HCT116 (cell line): Measurements from ENCODE around the gene PAX7. TPM values are rescaled to one million over a fixed set of nuclear protein-coding genes. Genes with fewer than 3 reads are reported as not detected.

Experiments used
- ATAC-seq: fragments of 200-7000 bp; cut with Tn5 transposase; 2 replicates; pipeline ENCODE4 v1.9.1; 2020; ENCODE audit warnings: mild to moderate bottlenecking, moderate library complexity
- BruUV-seq: library from RNA; stranded (reverse); fragments of 400-500 nt; replicated peaks from 2 replicates; lab custom pipeline; 2021; lab: Mats Ljungman, UMichigan
- CTCF ChIA-PET: fragments of 300-600 bp; sonication (Branson Sonifier 250); formaldehyde crosslinking; loops from one replicate; lab custom pipeline; 2021; ENCODE audit warnings: antibody characterized with exemption; lab: Charles Lee
- POLR2A ChIA-PET: fragments of 300-600, 350-600 bp; sonication (Branson Sonifier 250); formaldehyde crosslinking; loops from one replicate; lab custom pipeline; 2021; ENCODE audit warnings: antibody characterized with exemption; lab: Charles Lee
- RAD21 ChIA-PET, 2 experiments: fragments of 300-600 bp; sonication (Branson Sonifier 250); formaldehyde crosslinking; loops; one replicate each; lab custom pipeline; 2023; ENCODE audit warnings: low total read pairs in 2 of 2; ENCODE audit not compliant: uncharacterized antibody in 2 of 2, unreplicated experiment in 2 of 2, low non-redundant PET in 1 of 2; lab: Charles Lee
- DNase-seq: peaks from one replicate; pipeline ENCODE4 v3.0.0-alpha.2; 2010; ENCODE audit warnings: low read depth, low spot score
- H2AFZ ChIP-seq: fragments of 200-600 bp; shearing (Covaris generic), sonication (generic); 2 replicates; pipeline ENCODE4 v1.6.1; 2017; ENCODE audit warnings: low read depth, mixed run types, mixed read lengths, antibody characterized with exemption, low read length; ENCODE audit not compliant: poor library complexity, severe bottlenecking
- H3K27ac ChIP-seq: 2 replicates; pipeline ENCODE4 v1.5.1; 2012; ENCODE audit warnings: low read depth, low read length
- H3K27me3 ChIP-seq: fragments of 200-600 bp; sonication (generic); 2 replicates; pipeline ENCODE4 v1.6.1; 2016; ENCODE audit warnings: mixed run types, low read length, mixed read lengths; ENCODE audit not compliant: insufficient read depth
- H3K36me3 ChIP-seq, 2 experiments: fragments of 200-500 bp in 1 of 2; fragments of 200-600 bp in 1 of 2; sonication (Bioruptor generic) in 1 of 2; sonication (generic) in 1 of 2; 2 replicates each; pipeline versions ENCODE4 v1.5.1 to v1.6.1; 2014 to 2016; ENCODE audit warnings: low read length in 2 of 2, inconsistent platforms in 1 of 2, mixed read lengths in 1 of 2, mixed run types in 1 of 2; ENCODE audit not compliant: insufficient read depth in 2 of 2, control insufficient read depth in 1 of 2
- H3K4me1 ChIP-seq, 2 experiments: fragments of 200-600 bp in 1 of 2; sonication (generic) in 1 of 2; 2 replicates each; pipeline versions ENCODE4 v1.5.1 to v1.6.1; 2012 to 2017; ENCODE audit warnings: low read length in 2 of 2, inconsistent platforms in 1 of 2, mild to moderate bottlenecking in 1 of 2, mixed read lengths in 1 of 2, mixed run types in 1 of 2, moderate library complexity in 1 of 2; ENCODE audit not compliant: insufficient read depth in 2 of 2, control insufficient read depth in 1 of 2
- H3K4me2 ChIP-seq: fragments of 200-600 bp; sonication (generic); 2 replicates; pipeline ENCODE4 v1.6.1; 2017; ENCODE audit warnings: mixed run types, low read length, mixed read lengths
- H3K4me3 ChIP-seq, 2 experiments: fragments of 200-600 bp in 1 of 2; sonication (generic) in 1 of 2; replicated peaks in 1 of 2; 2 replicates each; pipeline ENCODE4 v1.5.1; 2011 to 2016; ENCODE audit warnings: low read length in 2 of 2, control low read depth in 1 of 2, low read depth in 1 of 2, mild to moderate bottlenecking in 1 of 2, mixed read lengths in 1 of 2, mixed run types in 1 of 2
- H3K79me2 ChIP-seq: fragments of 200-600 bp; sonication (generic); 2 replicates; pipeline ENCODE4 v1.6.1; 2017; ENCODE audit warnings: mild to moderate bottlenecking, mixed run types, low read length, moderate library complexity, mixed read lengths; ENCODE audit not compliant: insufficient read depth
- H3K9ac ChIP-seq: fragments of 200-600 bp; sonication (generic); 2 replicates; pipeline ENCODE4 v1.6.1; 2016; ENCODE audit warnings: low read length, mixed read lengths
- H3K9me2 ChIP-seq: fragments of 200-600 bp; sonication (generic), shearing (Covaris generic); 2 replicates; pipeline ENCODE4 v1.6.1; 2017; ENCODE audit warnings: mixed run types, mild to moderate bottlenecking, moderate library complexity; ENCODE audit not compliant: insufficient read depth
- H3K9me3 ChIP-seq, 2 experiments: fragments of 200-500 bp in 1 of 2; fragments of 200-600 bp in 1 of 2; sonication (Bioruptor generic) in 1 of 2; sonication (generic) in 1 of 2; 2 replicates each; pipeline ENCODE4 v1.6.1; 2014 to 2017; ENCODE audit warnings: low read length in 2 of 2, mixed read lengths in 2 of 2, inconsistent platforms in 1 of 2, low read depth in 1 of 2, mild to moderate bottlenecking in 1 of 2, mixed run types in 1 of 2, moderate library complexity in 1 of 2; ENCODE audit not compliant: control insufficient read depth in 1 of 2, insufficient read depth in 1 of 2
- H4K20me1 ChIP-seq: fragments of 200-600 bp; sonication (generic), shearing (Covaris generic); 2 replicates; pipeline ENCODE4 v1.6.1; 2017; ENCODE audit warnings: mixed run types, mild to moderate bottlenecking, moderate library complexity; ENCODE audit not compliant: insufficient read depth
- EGR1 ChIP-seq: IDR thresholded peaks from 2 replicates; pipeline ENCODE4 v1.6.1; 2012; ENCODE audit warnings: low read depth
- JUND ChIP-seq: IDR thresholded peaks from 2 replicates; pipeline ENCODE4 v1.6.1; 2012
- POLR2AphosphoS5 ChIP-seq: IDR thresholded peaks from 2 replicates; pipeline ENCODE4 v1.6.1; 2011; ENCODE audit warnings: mild to moderate bottlenecking, low read depth, low read length, moderate library complexity
- REST ChIP-seq: IDR thresholded peaks from 2 replicates; pipeline ENCODE4 v1.6.1; 2012; ENCODE audit warnings: low read depth
- SIN3A ChIP-seq: IDR thresholded peaks from 2 replicates; pipeline ENCODE4 v1.6.1; 2012; ENCODE audit warnings: low read depth
- SRF ChIP-seq: IDR thresholded peaks from 2 replicates; pipeline ENCODE4 v1.6.1; 2012; ENCODE audit warnings: low read depth
- YY1 ChIP-seq: IDR thresholded peaks from 2 replicates; pipeline ENCODE4 v1.6.1; 2011; ENCODE audit warnings: low read length, low read depth, moderate library complexity, mild to moderate bottlenecking; ENCODE audit not compliant: insufficient replicate concordance; ENCODE audit errors: extremely low read depth
- intact Hi-C: fragments of 100-400 bp; cut with micrococcal nuclease; formaldehyde crosslinking; loops from 2 replicates; pipeline ENCODE4 v1.10.0; 2022
- total RNA-seq: library from RNA; stranded (reverse); gene quantifications from one replicate; pipeline ENCODE4 v1.2.1, GENCODE V29; 2021; ENCODE audit not compliant: unreplicated experiment

The PAX7 gene
- total RNA-seq, 1 experiment from 2014 or later = not detected

GRCh38 chr1:18731591-18732235 lies 101.1 kb downstream of the PAX7 start (continued):
- TF ChIP-seq REST = no peak
- TF ChIP-seq EGR1 = no peak
- no peak for TF ChIP-seq YY1
- TF ChIP-seq POLR2AphosphoS5 = no peak
- TF ChIP-seq JUND = no peak
- no peak for TF ChIP-seq SIN3A

- no TSS peak for BruUV-seq
- Histone ChIP-seq H4K20me1 (no peaks in the 10 kb centered on the region), H3K9me3 (no peaks in the 10 kb centered on the region), H3K9me2 (no peaks in the 10 kb centered on the region), H3K4me1 (no peaks in the 10 kb centered on the region), H3K36me3 (no peaks in the 10 kb centered on the region), H3K9ac (no peak overlapping the region), H3K4me2 (no peak overlapping the region), H3K27me3 (peaks cover 16% of the 10 kb centered on the region; the same call in 1 of the 2 replicates), H2AFZ (no peak overlapping the region), H3K4me3 (no peak overlapping the region), H3K27ac (no peak overlapping the region), H3K79me2 (no peaks in the 10 kb centered on the region)
- TF ChIP-seq SRF = no peak
- ChIA-PET POLR2A (no interaction called here), RAD21 (no interaction called here), CTCF (interaction anchor here (1.6 kb wide), 1 partner anchor 9 kb away, joined by 4 read pairs; no protein-coding TSS in a partner anchor)
- no peak for ATAC-seq
- DNase-seq = no peak
- intact Hi-C loops = no loop called here
Measured at GRCh38 chr1:18732686-18733085, 102.0 kb downstream of the PAX7 start.
